ENCODE results near the gene MFAP4.
A peak's percentile ranks its signal among the peaks of the same experiment; 100 is the strongest.
"Not testable (repeated sequence)": the region's sequence is repeated elsewhere in the genome, so short reads cannot be mapped to it uniquely, and the experiment has no call there.

Gene MFAP4

GRCh38 chr17:19360772-19361171 is 26.2 kb downstream of the MFAP4 start:
- no peak for TF ChIP-seq CTCF (IDR thresholded peaks at IDR 0.05)
- no peak for DNase-seq (ENCODE audit: low spot score)
- Histone ChIP-seq H3K27ac (no peak overlapping the region), H3K4me3 (no peak overlapping the region)

GRCh38 chr17:19359856-19360255 is 27.1 kb downstream of the MFAP4 start:
- Histone ChIP-seq H3K27ac (no peak overlapping the region), H3K4me3 (no peak overlapping the region)
- no peak for DNase-seq (ENCODE audit: low spot score)
- TF ChIP-seq CTCF (IDR thresholded peaks at IDR 0.05), result no peak

GRCh38 chr17:19359151-19359550 is 27.8 kb downstream of the MFAP4 start:
- H3K4me3 ChIP-seq, result no peak overlapping the region
- DNase-seq (ENCODE audit: low spot score), result no peak
- no peak for TF ChIP-seq CTCF (IDR thresholded peaks at IDR 0.05)
- H3K27ac ChIP-seq, result no peak overlapping the region

GRCh38 chr17:19357761-19358160 is 29.2 kb downstream of the MFAP4 start:
- H3K4me3 ChIP-seq, result no peak overlapping the region
- no peak overlapping the region for H3K27ac ChIP-seq
- DNase-seq (ENCODE audit: low spot score), result no peak
- TF ChIP-seq CTCF (IDR thresholded peaks at IDR 0.05), result no peak

GRCh38 chr17:19357351-19357750 is 29.6 kb downstream of the MFAP4 start:
- no peak overlapping the region for H3K4me3 ChIP-seq
- no peak overlapping the region for H3K27ac ChIP-seq
- DNase-seq (ENCODE audit: low spot score), result no peak
- TF ChIP-seq CTCF (IDR thresholded peaks at IDR 0.05), result no peak

GRCh38 chr17:19354748-19355147 is 32.2 kb downstream of the MFAP4 start:
- Histone ChIP-seq H3K4me3 (no peak overlapping the region), H3K27ac (no peak overlapping the region)
- no peak for DNase-seq (ENCODE audit: low spot score)
- TF ChIP-seq CTCF (IDR thresholded peaks at IDR 0.05), result no peak

- not testable (repeated sequence) for H3K4me3 ChIP-seq; H3K27ac ChIP-seq; DNase-seq (ENCODE audit: low spot score)
These were observed 33.6 kb downstream of the MFAP4 start for GRCh38 chr17:19353401-19353800.

GRCh38 chr17:19348806-19349205 is 38.2 kb downstream of the MFAP4 start:
- H3K27ac ChIP-seq, result no peak overlapping the region
- TF ChIP-seq CTCF (IDR thresholded peaks at IDR 0.05), result no peak
- no peak overlapping the region for H3K4me3 ChIP-seq
- DNase-seq (ENCODE audit: low spot score), result peak; percentile 21

Measured in coronary artery (tissue), 2 donors.